Adipocyte (in vitro differentiated cells): ENCODE data around the gene FNDC8.
"Not testable (repeated sequence)": the region's sequence is repeated elsewhere in the genome, so short reads cannot be mapped to it uniquely, and the experiment has no call there.

ENCODE experiments used
- DNase-seq: peaks from one replicate; pipeline ENCODE4 v3.0.0-alpha.2; 2015; ENCODE audit warnings: low read depth
- H3K27me3 ChIP-seq: replicated peaks from 2 replicates; pipeline ENCODE4 v1.7.0; 2013; ENCODE audit warnings: mild to moderate bottlenecking, low read length, moderate library complexity; ENCODE audit not compliant: control insufficient read depth, insufficient read depth
- H3K36me3 ChIP-seq: 2 replicates; pipeline ENCODE4 v1.7.0; 2013; ENCODE audit warnings: low read length, mild to moderate bottlenecking, moderate library complexity; ENCODE audit not compliant: control insufficient read depth, insufficient read depth, severe bottlenecking
- H3K4me1 ChIP-seq: 2 replicates; pipeline ENCODE4 v1.7.0; 2013; ENCODE audit warnings: mild to moderate bottlenecking, low read length, moderate library complexity; ENCODE audit not compliant: control insufficient read depth, insufficient read depth
- H3K4me3 ChIP-seq: 2 replicates; pipeline ENCODE4 v1.7.0; 2013; ENCODE audit warnings: mild to moderate bottlenecking, low read length, moderate library complexity
- H3K9ac ChIP-seq: 2 replicates; pipeline ENCODE4 v1.7.0; 2013; ENCODE audit warnings: mild to moderate bottlenecking, low read length, moderate library complexity
- H3K9me3 ChIP-seq: 2 replicates; pipeline ENCODE4 v1.7.0; 2013; ENCODE audit warnings: mild to moderate bottlenecking, low read length, moderate library complexity; ENCODE audit not compliant: control insufficient read depth

The FNDC8 gene

DNA sequence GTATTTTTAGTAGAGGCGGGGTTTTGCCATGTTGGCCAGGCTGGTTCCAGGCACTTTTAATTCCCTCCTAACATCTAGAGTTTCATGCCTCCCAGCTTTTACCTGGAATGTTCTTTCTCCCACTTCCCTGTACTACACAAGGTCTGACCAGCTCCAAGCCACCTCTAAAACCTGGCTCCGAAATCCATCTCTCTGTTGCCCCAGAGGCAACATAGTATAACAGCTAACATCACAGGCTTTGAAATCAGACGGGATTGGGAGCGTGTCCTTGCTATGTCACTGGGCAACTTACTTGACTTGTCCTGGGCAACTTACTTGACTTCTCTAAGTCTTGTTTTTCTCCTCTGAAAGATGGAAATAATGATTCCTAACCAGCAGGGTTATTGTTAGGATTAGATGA, 41.3 kb downstream of the FNDC8 start:
- no peak for DNase-seq
- H3K9me3 ChIP-seq: no peaks in the 10 kb centered on the region
- H3K36me3 ChIP-seq: no peaks in the 10 kb centered on the region
- no peaks in the 10 kb centered on the region for H3K4me1 ChIP-seq
- peaks cover 12% of the 10 kb centered on the region for H3K27me3 ChIP-seq
- no peak overlapping the region for H3K9ac ChIP-seq
- H3K4me3 ChIP-seq: no peak overlapping the region

DNA sequence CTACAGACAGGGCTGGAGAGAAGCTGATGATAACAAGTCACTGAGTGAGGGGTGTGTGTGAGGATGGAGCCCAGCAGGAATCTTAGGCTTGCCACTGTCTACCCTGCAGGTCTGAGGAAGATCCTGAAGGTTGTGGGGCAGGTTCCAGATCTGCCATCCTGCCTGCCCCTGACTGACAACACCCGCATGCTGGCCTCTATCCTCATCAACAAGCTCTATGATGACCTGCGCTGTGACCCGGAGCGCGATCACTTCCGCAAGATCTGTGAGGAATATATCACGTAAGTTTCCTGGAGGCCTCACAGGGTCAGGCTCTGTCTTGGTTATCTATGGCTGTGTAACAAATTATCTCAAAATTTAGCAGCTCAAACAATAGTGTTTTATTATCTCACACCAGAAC, 42.5 kb downstream of the FNDC8 start:
- no peak overlapping the region for H3K4me3 ChIP-seq
- H3K9ac ChIP-seq: no peak overlapping the region
- H3K4me1 ChIP-seq: no peaks in the 10 kb centered on the region
- no peaks in the 10 kb centered on the region for H3K36me3 ChIP-seq
- H3K9me3 ChIP-seq: no peaks in the 10 kb centered on the region
- H3K27me3 ChIP-seq: peaks cover 12% of the 10 kb centered on the region
- no peak for DNase-seq

DNA sequence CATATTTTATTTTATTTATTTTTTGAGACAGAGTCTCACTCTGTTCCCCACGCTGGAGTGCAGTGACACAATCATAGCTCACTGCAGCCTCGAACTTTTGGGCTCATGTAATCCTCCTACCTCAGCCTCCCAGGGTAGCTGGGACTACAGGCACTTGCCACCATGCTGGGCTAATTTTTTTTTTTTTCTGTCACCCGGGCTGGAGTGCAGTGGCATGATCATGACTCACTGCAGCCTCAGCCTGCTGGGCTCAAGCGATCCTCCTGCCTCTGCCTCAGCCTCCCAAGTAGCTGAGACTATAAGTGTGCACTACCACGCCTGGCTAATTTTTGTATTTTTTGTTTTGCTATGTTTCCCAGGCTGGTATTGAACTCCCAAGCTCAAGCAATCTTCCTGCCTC, 43.3 kb downstream of the FNDC8 start:
- Histone ChIP-seq H3K36me3 (no peaks in the 10 kb centered on the region), H3K4me1 (no peaks in the 10 kb centered on the region), H3K9me3 (no peaks in the 10 kb centered on the region), H3K4me3 (no peak overlapping the region), H3K9ac (no peak overlapping the region), H3K27me3 (peaks cover 6% of the 10 kb centered on the region)
- no peak for DNase-seq

DNA sequence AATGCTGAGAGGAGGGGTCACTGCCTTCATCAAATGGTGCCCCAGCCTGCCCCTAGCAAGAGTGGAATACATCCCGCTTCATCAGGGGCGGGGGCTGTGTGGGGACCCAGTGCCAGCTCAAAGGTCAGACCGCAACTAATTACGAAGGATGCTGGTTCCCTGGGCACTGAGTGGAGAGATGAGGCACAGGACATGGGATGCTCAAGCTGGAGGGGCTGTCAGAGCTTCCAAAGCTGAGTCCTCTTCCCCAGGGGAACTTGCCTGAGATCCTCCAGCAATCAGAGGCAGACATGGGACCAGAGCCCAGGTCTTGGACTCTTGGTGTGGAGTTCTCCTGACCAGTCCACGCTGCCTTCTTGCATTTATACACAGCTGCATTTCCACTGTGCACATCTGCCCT, 45.1 kb downstream of the FNDC8 start:
- Histone ChIP-seq H3K9ac (no peak overlapping the region), H3K4me1 (peaks cover under 1% of the 10 kb centered on the region), H3K4me3 (no peak overlapping the region), H3K9me3 (no peaks in the 10 kb centered on the region), H3K36me3 (no peaks in the 10 kb centered on the region), H3K27me3 (no peaks in the 10 kb centered on the region)
- DNase-seq: no peak

DNA sequence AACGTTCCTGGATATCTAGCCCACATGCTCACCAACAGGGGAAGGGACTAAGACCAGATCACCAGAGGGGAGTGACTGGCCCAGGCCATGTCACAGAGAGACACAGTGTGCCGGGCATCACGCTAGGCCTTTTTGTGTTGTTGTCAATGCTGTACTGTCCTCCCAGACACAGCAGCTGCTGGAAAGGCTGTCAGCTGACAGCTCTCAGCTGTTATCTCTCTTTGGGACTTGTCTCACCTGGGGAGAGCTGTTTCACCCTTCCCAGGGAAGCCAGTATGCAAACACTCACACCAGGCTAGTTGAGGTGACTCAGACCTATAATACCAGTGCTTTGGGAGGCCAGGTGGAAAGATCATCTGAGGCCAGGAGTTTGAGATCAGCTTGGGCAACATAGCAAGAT, 45.6 kb downstream of the FNDC8 start:
- Histone ChIP-seq H3K36me3 (no peaks in the 10 kb centered on the region), H3K4me1 (peaks cover 6% of the 10 kb centered on the region), H3K9me3 (no peaks in the 10 kb centered on the region), H3K27me3 (no peaks in the 10 kb centered on the region), H3K4me3 (no peak overlapping the region), H3K9ac (no peak overlapping the region)
- no peak for DNase-seq

DNA sequence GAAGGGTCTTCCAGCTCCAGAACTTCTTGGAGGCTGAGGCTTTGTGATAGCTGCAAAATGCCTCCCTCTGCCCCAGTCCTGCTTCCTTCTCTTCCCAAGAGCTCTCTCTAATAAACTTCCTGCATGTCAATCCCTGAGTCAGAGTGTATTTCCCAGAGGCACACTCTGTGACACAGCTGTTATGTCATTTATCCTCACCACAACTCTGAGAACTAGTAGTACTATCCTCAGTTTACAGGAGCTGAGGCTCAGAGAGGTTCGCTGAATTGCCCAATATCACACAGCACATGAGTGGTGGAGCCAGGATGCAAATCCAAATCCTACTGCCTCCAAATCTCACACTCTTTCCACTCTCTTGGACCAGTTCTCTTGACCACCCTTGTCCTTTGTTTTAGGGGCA, 46.3 kb downstream of the FNDC8 start:
- Histone ChIP-seq H3K9ac (no peak overlapping the region), H3K27me3 (no peaks in the 10 kb centered on the region), H3K9me3 (no peaks in the 10 kb centered on the region), H3K4me1 (peaks cover 6% of the 10 kb centered on the region), H3K4me3 (no peak overlapping the region), H3K36me3 (no peaks in the 10 kb centered on the region)
- no peak for DNase-seq

DNA sequence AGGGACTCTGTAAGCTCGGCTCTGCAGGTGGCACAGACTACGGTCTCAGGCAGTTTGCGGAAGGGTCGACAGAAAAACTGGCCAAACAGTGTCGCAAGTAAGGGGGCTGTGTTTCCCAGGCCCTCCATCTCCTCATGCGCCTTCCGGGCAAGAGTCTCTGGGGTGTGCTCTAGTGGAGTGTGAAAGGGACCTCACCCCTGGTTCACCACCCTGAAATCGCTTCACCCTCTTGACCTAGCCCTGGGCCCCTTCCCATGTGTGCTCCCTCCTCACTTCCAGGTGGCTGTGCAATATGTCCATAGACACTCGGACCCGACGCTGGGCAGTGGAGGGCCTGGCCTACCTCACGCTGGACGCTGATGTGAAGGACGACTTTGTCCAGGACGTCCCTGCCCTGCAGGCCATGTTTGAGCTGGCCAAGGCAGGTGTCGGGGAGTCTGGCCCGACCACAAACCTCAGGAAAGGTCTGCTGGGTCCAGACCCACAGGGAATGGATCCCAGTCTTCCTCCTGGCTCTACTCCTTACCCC, 48.5 kb downstream of the FNDC8 start:
- no peak overlapping the region for H3K9ac ChIP-seq
- DNase-seq: no peak
- peaks cover 6% of the 10 kb centered on the region for H3K4me1 ChIP-seq
- no peak overlapping the region for H3K4me3 ChIP-seq
- H3K27me3 ChIP-seq: no peaks in the 10 kb centered on the region
- no peaks in the 10 kb centered on the region for H3K36me3 ChIP-seq
- no peaks in the 10 kb centered on the region for H3K9me3 ChIP-seq

DNA sequence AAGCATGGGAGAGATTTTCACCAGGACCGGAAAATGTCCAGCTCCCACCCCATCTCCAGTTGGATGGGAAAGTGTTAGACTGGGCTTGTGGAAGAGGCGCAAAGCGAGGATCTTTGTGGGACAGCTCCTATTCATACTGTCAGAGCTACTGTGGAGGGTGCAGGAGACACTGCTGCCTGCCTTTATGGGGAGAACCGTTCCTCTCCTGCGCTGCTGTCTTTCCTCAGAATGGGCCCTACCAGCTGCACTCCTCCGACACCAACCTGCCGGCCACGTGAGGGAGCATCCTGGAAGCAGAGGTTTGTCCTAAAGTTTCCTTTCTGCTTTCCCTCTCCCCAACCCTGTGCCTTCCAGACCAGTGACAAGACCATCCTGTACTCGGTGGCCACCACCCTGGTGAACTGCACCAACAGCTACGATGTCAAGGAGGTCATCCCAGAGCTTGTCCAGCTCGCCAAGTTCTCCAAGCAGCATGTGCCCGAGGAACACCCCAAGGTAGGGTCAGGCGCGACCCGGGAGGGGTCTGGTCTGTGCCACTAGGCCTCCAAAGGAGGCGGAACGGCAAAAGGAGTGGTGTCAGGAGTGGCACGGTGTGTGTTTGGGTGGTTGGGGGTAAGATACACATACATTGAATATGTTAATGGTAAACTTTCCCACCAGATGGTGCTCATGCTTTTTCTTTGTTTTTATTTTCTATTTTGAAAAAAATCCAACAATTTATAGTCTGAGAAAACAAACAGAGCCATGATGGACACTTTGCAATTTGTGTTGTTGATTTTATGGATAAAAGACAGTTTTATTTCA, 49.8 kb downstream of the FNDC8 start:
- no peak overlapping the region for H3K9ac ChIP-seq

DNA sequence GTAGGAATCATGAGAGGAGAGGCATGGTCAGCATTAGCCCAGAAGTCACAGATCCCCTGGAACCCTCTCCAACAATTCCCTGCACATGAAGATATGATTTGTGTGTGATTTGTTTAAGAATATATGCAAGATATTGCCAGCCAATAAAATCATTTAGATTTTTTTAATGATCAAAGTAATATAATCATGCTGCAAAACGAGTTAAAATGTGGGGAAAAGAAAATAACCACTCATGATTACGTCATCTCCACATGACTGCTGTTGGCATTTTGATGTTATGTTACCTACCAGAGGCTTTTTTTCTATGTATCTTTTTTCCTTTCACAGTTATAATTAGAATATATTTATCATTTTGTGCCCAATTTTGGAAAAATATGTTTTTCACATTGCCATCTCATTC, 50.4 kb downstream of the FNDC8 start:
- H3K4me1 ChIP-seq: peaks cover 6% of the 10 kb centered on the region

More for the DNA sequence above, 49.8 kb downstream of the FNDC8 start:
- H3K4me3 ChIP-seq: no peak overlapping the region
- H3K36me3 ChIP-seq: no peaks in the 10 kb centered on the region
- H3K4me1 ChIP-seq: peaks cover 6% of the 10 kb centered on the region
- DNase-seq: peak; percentile 79
- H3K27me3 ChIP-seq: peaks cover 9% of the 10 kb centered on the region
- H3K9me3 ChIP-seq: no peaks in the 10 kb centered on the region

DNA sequence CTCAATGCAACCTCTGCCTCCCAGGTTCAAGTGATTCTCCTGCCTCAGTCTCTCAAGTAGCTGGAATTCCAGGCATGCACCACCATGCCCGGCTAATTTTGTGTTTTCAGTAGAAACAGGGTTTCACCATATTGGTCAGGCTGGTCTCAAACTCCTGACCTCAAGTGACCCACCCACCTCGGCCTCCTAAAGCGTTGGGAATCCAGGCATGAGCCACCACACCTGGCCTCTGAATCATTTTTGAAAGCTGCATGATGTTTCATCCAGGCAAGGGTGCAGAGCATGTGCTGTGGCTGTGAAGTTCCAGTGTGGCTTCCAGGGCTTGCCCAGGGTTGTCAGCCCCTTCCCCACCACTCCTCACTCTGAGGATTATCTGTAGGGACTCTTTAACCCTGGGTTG, 50.9 kb downstream of the FNDC8 start:
- not testable (repeated sequence) for H3K27me3 ChIP-seq, H3K4me1 ChIP-seq, DNase-seq, H3K4me3 ChIP-seq, H3K36me3 ChIP-seq, H3K9me3 ChIP-seq, H3K9ac ChIP-seq

More for the DNA sequence above, 50.4 kb downstream of the FNDC8 start:
- Histone ChIP-seq H3K4me3 (no peak overlapping the region), H3K36me3 (no peaks in the 10 kb centered on the region), H3K9me3 (no peaks in the 10 kb centered on the region), H3K27me3 (peaks cover 9% of the 10 kb centered on the region), H3K9ac (no peak overlapping the region)
- peak; percentile 41 for DNase-seq

DNA sequence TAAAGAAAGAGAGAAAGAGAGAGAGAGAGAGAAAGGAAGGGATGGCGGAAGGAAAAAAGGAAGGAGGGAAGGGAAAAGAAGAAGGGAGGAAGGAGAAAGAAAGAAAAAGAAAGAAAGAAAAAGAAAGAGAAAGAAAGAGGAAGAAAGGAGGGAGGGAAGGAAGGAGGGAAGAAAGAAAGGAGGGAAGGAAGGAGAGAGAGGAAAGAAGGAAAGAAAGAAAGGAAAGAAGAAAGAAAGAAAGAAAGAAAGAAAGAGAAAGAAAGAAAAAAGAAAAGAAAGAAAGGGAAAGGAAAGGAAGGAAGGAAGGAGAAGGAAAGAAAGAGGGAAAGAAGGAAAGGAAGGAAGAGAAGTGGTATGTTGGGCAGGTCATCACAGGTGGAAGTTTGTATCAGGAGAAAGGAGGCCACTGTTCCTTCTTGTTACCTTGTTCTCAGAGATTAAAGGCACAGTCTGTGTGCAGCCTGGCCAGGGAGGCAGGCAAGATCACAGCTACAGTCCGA, 53.5 kb downstream of the FNDC8 start:
- Histone ChIP-seq H3K36me3 (no peaks in the 10 kb centered on the region), H3K27me3 (peaks cover 9% of the 10 kb centered on the region), H3K9me3 (no peaks in the 10 kb centered on the region), H3K4me3 (no peak overlapping the region), H3K4me1 (peaks cover 6% of the 10 kb centered on the region), H3K9ac (no peak overlapping the region)
- DNase-seq: no peak
